AML-193 (cell line): ENCODE measurements around the gene GPC3.
"Not testable (repeated sequence)": the region's sequence is repeated elsewhere in the genome, so short reads cannot be mapped to it uniquely, and the experiment has no call there.

Experiments
- DNase-seq, 2 experiments: peaks; one replicate each; lab custom pipeline; 2025; lab: John Stamatoyannopoulos, UW

GPC3 gene

GRCh38 chrX:133985164-133985966 lies at the start of gene GPC3:
TSS of gene GPC3 (minus strand) at chrX:133985594.
- DNase-seq, result no peak

- DNase-seq, result no peak
Observed at GRCh38 chrX:134032441-134032840, 47.0 kb upstream of the GPC3 start.

- no peak for DNase-seq
Observed at GRCh38 chrX:134026565-134027311, 41.3 kb upstream of the GPC3 start.

DNA sequence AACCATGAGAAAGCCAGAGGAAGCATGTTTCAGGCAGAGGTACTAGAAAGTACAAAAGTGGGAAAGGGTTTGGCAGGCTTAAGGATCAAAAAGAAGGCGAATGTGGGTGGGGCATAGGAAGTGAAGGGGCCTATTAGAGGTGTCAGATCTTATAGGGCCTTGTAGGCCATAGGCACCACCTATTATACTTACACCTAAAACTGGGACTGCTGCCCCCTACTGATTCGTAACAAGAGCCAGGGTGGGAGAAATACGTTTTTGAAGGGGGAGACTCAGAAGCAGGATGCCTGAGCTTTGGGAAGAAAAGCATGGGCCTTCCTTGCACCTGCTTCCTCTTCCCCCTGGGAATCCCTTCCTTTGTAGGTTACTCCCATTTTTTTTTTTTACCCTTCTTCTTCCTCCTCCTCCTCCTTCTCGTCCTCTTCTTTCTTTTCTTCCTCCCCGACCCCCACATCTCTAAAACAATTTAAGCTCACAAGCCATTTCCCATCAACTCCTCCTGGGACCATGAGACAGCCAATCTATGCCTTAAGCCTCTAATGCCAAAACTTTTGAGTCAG lies 40.7 kb upstream of the GPC3 start:
- no peak for DNase-seq

DNA sequence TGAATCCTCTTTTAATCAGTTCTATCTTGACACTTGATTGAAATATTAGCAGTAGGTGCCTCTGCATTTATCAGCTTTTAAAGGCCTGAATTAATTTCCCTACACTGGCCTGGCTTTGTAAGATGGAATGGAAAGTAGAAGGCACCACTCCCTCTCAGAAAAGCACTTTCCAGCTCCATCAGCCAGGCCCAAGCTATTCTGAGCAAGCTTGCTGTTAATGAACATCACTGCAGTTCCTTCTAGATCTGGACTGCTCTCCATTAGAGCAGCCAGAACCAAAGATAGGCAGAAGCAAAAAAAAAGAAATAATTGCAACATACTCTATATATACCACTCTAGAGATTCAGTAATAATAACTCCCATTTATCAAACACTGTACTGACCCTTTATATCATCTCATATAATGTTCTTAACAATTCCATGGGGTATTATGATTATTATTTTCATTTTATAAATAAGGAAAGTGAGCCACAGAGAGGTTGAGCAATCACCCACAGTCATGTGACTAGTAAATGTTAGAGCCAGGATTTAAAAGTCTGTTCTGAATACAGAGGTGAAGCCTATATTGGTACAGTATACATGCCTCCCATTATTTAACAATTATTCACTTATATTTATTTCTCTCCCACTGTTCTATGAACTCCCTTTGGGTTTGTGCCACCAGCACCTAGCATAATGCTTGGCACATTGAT lies 39.4 kb upstream of the GPC3 start:
- no peak for DNase-seq

DNA sequence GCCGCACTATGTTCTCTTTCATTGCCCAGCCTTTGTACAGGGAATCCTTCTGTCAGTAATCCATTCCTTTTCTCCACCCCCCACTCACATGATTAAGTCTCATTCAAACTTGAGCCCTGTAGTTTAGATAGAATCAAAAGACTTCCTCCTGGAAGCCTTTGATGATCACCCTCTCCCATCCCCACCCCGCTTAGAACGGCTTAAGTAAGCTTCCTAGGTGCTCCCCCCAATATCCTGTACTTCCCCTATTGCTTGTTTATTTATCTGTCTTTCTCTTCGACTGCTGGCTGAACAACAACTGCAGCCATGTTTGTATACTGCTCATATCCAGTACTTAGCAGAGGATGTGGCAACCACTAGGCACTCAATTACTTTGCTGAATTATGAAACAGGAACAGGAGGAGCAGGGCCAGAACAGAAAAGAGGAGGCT lies 38.5 kb upstream of the GPC3 start:
- DNase-seq, result no peak

- no peak for DNase-seq
Observed at GRCh38 chrX:134020910-134021309, 35.5 kb upstream of the GPC3 start.

GRCh38 chrX:134019567-134020206 lies 34.3 kb upstream of the GPC3 start:
- DNase-seq, result no peak

GRCh38 chrX:134016309-134016708 lies 30.9 kb upstream of the GPC3 start:
- not testable (repeated sequence) for DNase-seq

- not testable (repeated sequence) for DNase-seq
Observed at GRCh38 chrX:134015510-134015909, 30.1 kb upstream of the GPC3 start.

DNA sequence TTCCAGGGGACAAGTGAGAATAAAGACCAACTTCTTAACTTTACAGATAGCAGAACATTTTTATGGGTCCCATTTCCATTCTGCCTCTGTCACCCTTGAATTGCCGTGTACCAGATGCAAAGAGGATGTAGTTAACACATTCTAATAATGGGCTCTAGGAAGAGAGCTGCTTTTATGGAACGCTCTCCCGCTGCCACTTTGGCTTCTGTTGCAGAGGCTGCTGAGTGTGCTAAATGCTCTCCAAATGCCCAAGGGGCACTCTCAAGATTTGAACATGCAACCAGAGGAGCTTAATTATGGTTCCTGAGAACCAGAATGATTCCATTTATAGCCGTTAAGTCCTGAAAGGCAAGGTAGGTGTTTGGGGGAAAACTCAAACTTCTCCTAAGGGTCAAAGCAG lies 28.1 kb upstream of the GPC3 start:
- DNase-seq, result no peak

- DNase-seq, result no peak
Observed at GRCh38 chrX:134013092-134013497, 27.7 kb upstream of the GPC3 start.

DNA sequence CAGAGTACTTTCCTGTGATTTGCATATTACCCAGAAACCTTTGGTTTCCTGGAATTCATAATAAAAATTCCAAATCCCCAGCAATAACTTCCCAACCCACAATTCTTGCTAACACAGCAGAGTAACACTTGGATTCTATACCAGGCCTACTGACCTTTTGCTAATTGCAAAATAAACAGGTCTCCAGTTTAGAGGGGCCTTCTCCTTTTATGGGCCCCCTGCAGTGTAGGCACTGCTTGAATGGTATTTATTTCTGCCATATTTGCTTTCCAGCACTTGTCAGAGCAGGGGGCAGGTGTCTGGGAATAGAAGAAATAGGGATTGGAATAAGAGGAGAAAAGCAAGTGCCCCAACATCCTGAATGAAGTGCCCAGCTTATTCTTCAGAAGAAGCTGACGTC lies 25.3 kb upstream of the GPC3 start:
- no peak for DNase-seq

DNA sequence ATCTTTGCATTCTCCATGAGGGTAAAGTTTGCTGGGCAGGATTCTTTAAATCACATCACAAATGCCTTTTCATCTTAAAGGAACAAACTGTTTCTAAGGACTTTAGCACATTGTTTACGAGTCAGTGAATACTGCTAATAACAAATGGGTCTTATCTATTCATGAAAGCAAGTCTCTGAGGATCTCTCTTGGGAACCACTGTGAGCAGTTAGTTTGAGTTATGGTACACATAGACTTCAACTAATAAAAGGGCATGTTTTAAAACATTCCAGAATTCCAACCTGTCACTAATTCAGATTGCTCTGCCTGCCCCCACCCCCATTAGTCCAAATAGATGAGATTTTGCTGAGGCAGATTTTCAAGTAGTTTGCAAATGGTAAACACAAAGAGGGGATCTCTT lies 22.3 kb upstream of the GPC3 start:
- DNase-seq, result no peak

DNA sequence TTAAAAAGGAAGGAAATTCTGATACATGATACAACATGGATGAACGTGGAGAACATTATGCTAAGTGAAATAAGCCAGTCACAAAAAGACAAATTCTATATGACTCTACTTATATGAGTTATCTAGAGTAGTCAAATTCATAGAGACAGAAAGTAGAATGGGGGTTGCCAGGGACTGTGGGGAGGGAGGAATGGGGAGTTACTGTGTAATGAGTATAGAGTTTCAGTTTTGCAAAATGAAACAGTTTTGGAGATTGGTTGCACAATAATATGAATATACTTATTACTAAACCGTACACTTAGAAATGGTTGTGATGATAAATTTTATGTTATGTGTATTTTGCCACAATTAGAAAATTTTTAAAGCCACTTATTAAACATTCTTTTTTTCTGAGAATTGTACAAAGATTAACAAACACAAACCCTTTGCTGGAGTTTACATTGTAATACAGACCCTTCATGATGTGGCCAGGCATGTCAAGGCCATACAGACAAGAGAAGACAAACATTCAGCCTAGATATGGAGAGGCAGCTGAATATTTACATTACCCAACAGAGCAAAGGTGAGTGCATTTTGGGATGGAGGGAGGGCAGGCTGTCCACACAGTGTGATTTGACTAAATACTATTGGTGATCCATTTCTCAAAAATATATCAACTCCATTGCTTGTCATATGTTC lies 21.2 kb upstream of the GPC3 start:
- DNase-seq, result no peak

- no peak for DNase-seq
Observed at GRCh38 chrX:134004084-134004483, 18.7 kb upstream of the GPC3 start.

DNA sequence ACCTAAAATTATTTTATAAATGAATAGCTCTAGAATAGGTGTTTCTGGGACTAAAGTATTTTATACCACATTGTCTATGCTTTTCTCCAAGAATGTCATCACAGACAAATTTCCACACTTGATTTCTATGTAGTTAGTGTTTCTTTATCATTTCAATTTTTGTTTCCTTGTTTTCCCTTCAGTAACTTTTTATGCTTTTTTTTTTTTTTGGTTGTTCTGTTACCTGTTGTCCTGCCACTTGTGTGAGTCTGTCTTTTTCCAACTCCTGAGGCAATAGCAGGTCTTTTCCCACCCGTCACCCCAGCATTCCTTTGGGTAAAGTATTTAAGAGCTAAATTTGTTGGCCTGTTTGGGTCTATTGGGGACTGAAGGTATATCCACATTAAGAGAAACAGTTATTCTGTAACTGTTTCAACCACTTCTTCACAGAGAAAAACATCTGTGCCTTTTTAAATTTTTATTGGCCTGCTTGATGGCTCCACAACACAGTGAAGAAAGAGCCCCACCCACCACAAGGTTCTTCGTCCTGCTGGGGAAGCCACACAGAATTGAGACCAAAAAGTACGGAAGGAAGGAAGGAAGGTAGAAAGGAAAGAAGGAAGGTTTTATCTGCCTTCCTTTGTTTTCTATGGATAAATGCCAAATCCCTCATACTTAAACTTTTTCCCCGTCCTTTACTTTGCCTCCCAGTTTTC lies 17.7 kb upstream of the GPC3 start:
- DNase-seq, result no peak

DNA sequence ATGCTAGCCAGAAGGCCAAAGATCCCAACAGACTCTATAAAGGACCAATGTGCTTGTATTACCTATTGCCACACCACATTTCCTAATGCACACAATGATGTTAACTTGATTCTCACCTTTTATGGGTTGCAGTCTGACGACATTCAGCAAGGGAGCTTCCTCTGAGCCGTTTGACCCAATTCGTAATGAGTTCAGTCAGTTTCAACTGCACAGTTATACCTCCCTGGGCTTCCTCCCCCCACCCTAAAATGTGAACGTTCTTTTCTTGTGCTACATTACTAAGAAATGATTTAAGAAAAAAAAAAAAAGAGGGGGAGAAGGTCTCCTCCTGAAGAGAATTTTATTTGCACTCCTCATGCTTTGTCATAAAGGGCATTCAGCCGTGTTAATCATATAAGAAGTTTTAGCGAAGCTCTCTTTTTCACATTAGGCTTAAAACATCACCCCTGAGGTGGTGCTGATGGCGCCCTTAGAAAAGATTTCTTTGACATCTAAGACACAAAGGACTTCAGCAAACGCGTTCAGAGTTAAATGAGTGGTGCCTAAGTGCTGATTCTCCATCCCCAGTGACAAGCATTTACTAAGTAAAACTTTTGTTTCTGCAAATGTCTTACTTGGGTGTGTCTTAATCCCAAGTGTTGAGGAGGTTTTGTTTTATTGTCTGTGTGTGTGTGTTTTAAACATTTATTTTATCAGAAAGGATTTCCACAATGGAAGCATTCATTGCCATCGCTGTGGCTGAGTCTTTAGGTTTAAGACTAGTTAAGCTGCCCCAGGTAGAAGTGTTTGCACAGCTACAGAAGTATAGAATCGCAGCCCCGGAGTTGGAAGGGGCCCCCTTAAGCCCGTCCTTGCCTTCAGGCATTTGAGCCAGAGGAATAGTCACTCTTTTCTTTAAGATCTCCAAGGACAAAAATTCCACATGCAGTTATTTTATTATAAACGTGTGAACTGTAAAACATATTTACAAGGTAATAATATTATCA lies 15.2 kb upstream of the GPC3 start:
- DNase-seq, result no peak

DNA sequence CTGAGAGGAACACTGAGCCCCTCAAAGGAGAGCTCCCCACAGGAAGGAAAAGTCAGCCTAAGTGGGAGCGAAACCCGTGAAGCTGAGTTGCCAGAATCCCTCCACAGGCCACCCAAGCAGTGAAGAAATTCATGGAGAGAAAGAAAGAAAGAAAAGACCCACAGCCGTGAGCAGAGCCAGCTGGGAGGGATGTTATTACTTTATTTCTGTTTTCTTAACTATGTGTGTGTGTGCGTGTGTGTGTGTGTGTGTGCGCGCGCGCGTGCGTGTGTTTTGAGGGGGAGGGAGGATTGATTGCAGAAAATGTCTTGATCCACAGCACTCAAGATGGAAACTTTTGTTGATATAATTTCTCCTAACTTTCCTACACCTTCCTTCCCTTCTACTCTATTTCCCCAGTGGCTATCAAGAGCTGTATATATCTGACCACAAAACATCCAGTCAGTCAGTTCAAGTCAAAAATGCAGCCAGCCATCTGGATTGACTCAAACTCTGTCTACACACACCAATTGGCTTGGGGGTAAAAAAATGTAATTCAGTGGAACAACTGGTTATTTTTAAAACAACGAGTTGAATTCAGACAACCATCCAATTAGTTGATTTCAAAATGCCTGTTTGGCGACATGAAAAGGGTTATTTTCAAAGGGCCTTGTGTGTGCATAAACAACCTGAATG lies 13.8 kb upstream of the GPC3 start:
- DNase-seq, result no peak
